Stimulated activated CD8-positive, alpha-beta memory T cell treated with anti-CD3 and anti-CD28 coated beads, Interleukin-7, amount 100 ng/mL, for 24 hours (primary cell): Measurements from ENCODE around the gene C3orf49.

Source experiments
- DNase-seq: peaks from one replicate; pipeline ENCODE4 v3.0.0-alpha.2; 2020; ENCODE audit warnings: low read depth

Gene C3orf49

GRCh38 chr3:63819151-63819398 lies at the start of gene C3orf49:
Gene C3orf49, plus strand, starts transcription at chr3:63819299. Its CDS starts 173 bp downstream, at chr3:63819472.
- DNase-seq = no peak

GRCh38 chr3:63774781-63775180 lies 44.3 kb upstream of the C3orf49 start:
- no peak for DNase-seq

- no peak for DNase-seq
Observed at GRCh38 chr3:63779227-63779626, 39.9 kb upstream of the C3orf49 start.

GRCh38 chr3:63791974-63792373 lies 27.1 kb upstream of the C3orf49 start:
- no peak for DNase-seq

GRCh38 chr3:63795438-63795837 lies 23.7 kb upstream of the C3orf49 start:
- no peak for DNase-seq

GRCh38 chr3:63798544-63798943 lies 20.6 kb upstream of the C3orf49 start:
- DNase-seq = no peak

GRCh38 chr3:63798949-63799348 lies 20.1 kb upstream of the C3orf49 start:
- DNase-seq = no peak

GRCh38 chr3:63800097-63800496 lies 19.0 kb upstream of the C3orf49 start:
- DNase-seq = no peak

GRCh38 chr3:63803911-63804310 lies 15.2 kb upstream of the C3orf49 start:
- DNase-seq = no peak

GRCh38 chr3:63807961-63808565 lies 11.0 kb upstream of the C3orf49 start:
- DNase-seq = no peak

- DNase-seq = no peak
Observed at GRCh38 chr3:63808633-63809032, 10.5 kb upstream of the C3orf49 start.

- no peak for DNase-seq
Observed at GRCh38 chr3:63809607-63810006, 9.5 kb upstream of the C3orf49 start.

- no peak for DNase-seq
Observed at GRCh38 chr3:63814237-63814636, 4.9 kb upstream of the C3orf49 start.

- DNase-seq = no peak
Observed at GRCh38 chr3:63817225-63817624, 1.9 kb upstream of the C3orf49 start.

GRCh38 chr3:63818282-63819150 lies 583 bp upstream of the C3orf49 start:
- peak; percentile 9 for DNase-seq

GRCh38 chr3:63824309-63824708 lies 5.2 kb downstream of the C3orf49 start:
- no peak for DNase-seq

- no peak for DNase-seq
Observed at GRCh38 chr3:63830526-63830925, 11.4 kb downstream of the C3orf49 start.

- DNase-seq = no peak
Observed at GRCh38 chr3:63832395-63832794, 13.3 kb downstream of the C3orf49 start.

- no peak for DNase-seq
Observed at GRCh38 chr3:63841704-63842103, 22.6 kb downstream of the C3orf49 start.

GRCh38 chr3:63842127-63842526 lies 23.0 kb downstream of the C3orf49 start:
- DNase-seq = no peak

- no peak for DNase-seq
Observed at GRCh38 chr3:63845215-63845614, 26.1 kb downstream of the C3orf49 start.

- no peak for DNase-seq
Observed at GRCh38 chr3:63847718-63848450, 28.8 kb downstream of the C3orf49 start.

- DNase-seq = no peak
Observed at GRCh38 chr3:63849175-63849574, 30.1 kb downstream of the C3orf49 start.
